ENCODE measurements around the gene NDRG3. TPM values are rescaled to one million over a fixed set of nuclear protein-coding genes. Genes with fewer than 3 reads are reported as not detected.

NDRG3 gene
- total RNA-seq, 1 experiment from 2014 or later: 23.6 TPM

GRCh38 chr20:36642136-36642535, 103.8 kb downstream of the NDRG3 start:
- H3K79me1 ChIP-seq (ENCODE audit: insufficient read depth, low read depth, low read length, poor library complexity, severe bottlenecking): no peaks in the 10 kb centered on the region
- DNase-seq: no peak
- H4K20me1 ChIP-seq (ENCODE audit: control insufficient read depth, insufficient read depth, insufficient read length): no peaks in the 10 kb centered on the region
- no peak overlapping the region for H3K4ac ChIP-seq (ENCODE audit: low read depth, low read length)
- peaks cover 27 to 29% of the 10 kb centered on the region in 2 experiments for H3K4me1 Mint-ChIP-seq
- no peaks in the 10 kb centered on the region; the same call in 1 of the 2 replicates for H3K27me3 Mint-ChIP-seq (ENCODE audit: low read depth)
- no peaks in the 10 kb centered on the region for H3K23me2 ChIP-seq (ENCODE audit: insufficient read length, low read depth, low read length, poor library complexity, severe bottlenecking)
- H3T11ph ChIP-seq (ENCODE audit: low read length): no peak overlapping the region
- no peak overlapping the region for H3K14ac ChIP-seq (ENCODE audit: insufficient read depth, low read length)
- H4K8ac ChIP-seq (replicated peaks; ENCODE audit: insufficient read length, low read depth, low read length): no peak overlapping the region
- H3K4me3 Mint-ChIP-seq: no peak overlapping the region
- H3K27me3 ChIP-seq (ENCODE audit: insufficient read depth, low read length): no peaks in the 10 kb centered on the region
- H3K27ac ChIP-seq (ENCODE audit: insufficient read length, low read depth, low read length): no peak overlapping the region
- no peak overlapping the region for H3K27ac Mint-ChIP-seq
- H3K4me1 ChIP-seq (ENCODE audit: insufficient read depth, low read length): peaks cover 8% of the 10 kb centered on the region; the same call in 1 of the 2 replicates
- H3K9me3 Mint-ChIP-seq: no peaks in the 10 kb centered on the region
- WGBS (ENCODE audit: extremely low coverage, insufficient read length, low lambda C conversion rate): no CpG with 5 or more reads among the region's 6 CpGs
- no peak overlapping the region for H3K9ac ChIP-seq (ENCODE audit: extremely low read depth, insufficient read length, low read length)
- no peak overlapping the region for H2AK5ac ChIP-seq (ENCODE audit: insufficient read length, low read length)
- H3K56ac ChIP-seq (ENCODE audit: insufficient read length, low read depth, low read length): no peak overlapping the region
- no peaks in the 10 kb centered on the region for H3K36me3 Mint-ChIP-seq (ENCODE audit: insufficient read depth in 1 of 3, low read depth in 3 of 3)
- no peak overlapping the region for H2BK12ac ChIP-seq (ENCODE audit: insufficient read length, low read depth, low read length)
- H2BK20ac ChIP-seq (ENCODE audit: low read depth, low read length, poor library complexity, severe bottlenecking): no peak overlapping the region
- no peak overlapping the region for H4K91ac ChIP-seq (ENCODE audit: insufficient read length, low read depth, low read length)
- no peak overlapping the region for H3K18ac ChIP-seq (ENCODE audit: insufficient read length, low read depth, low read length)
- H3K9me3 ChIP-seq (ENCODE audit: control insufficient read depth, low read depth, low read length): no peaks in the 10 kb centered on the region
- TF ChIP-seq CTCF (conservative IDR thresholded peaks at IDR 0.05): no peak
- no peak overlapping the region for H4K5ac ChIP-seq (ENCODE audit: insufficient read length, low read depth, low read length)
- H3K4me2 ChIP-seq (ENCODE audit: insufficient read depth, insufficient read length, low read length): no peak overlapping the region
- H2BK5ac ChIP-seq (ENCODE audit: insufficient read length, low read length): no peak overlapping the region
- no peaks in the 10 kb centered on the region for H3K79me2 ChIP-seq (ENCODE audit: insufficient read depth, low read length)
- H2BK15ac ChIP-seq (ENCODE audit: low read depth, low read length): no peak overlapping the region
- H2BK120ac ChIP-seq (ENCODE audit: low read depth, low read length, poor library complexity, severe bottlenecking): no peak overlapping the region
- H2AFZ ChIP-seq (ENCODE audit: low read length): no peak overlapping the region
- H3K23ac ChIP-seq (ENCODE audit: insufficient read length, low read depth, low read length): no peak overlapping the region
